ENCODE data around the gene EOLA2. TPM values are rescaled to one million over a fixed set of nuclear protein-coding genes. Genes with fewer than 3 reads are reported as not detected.

The EOLA2 gene
- total RNA-seq (ENCODE audit: low replicate concordance): 11.2 and 19.0 TPM in 2 replicates

- H4K20me1 ChIP-seq (ENCODE audit: low read depth): no peaks in the 10 kb centered on the region
- no peaks in the 10 kb centered on the region for H3K9me3 ChIP-seq (ENCODE audit: low read depth)
- H3K36me3 ChIP-seq: no peaks in the 10 kb centered on the region
- TF ChIP-seq EZH2 (IDR thresholded peaks at IDR 0.05) (no peak), EZH2phosphoT487 (IDR thresholded peaks at IDR 0.05) (no peak), CTCF (IDR thresholded peaks at IDR 0.05) (peak; percentile 64)
- peak; percentile 95 for DNase-seq (ENCODE audit: low spot score)
- Mint-ChIP-seq H3K27me3 (ENCODE audit: insufficient read depth, low read depth) (no peaks in the 10 kb centered on the region), H3K27ac (no peak within 1 kb of the TSS), H3K4me1 (no peaks in the 10 kb centered on the region), H3K4me3 (peak within 1 kb of the TSS; percentile 86), H3K9me3 (peaks cover 8% of the 10 kb centered on the region), H3K36me3 (no peaks in the 10 kb centered on the region)
- H3K9ac ChIP-seq: peak within 1 kb of the TSS; percentile 85
- H3F3A ChIP-seq (ENCODE audit: low read depth): peaks cover 5% of the 10 kb centered on the region
- H3K27me3 ChIP-seq: no peaks in the 10 kb centered on the region
- H3K79me2 ChIP-seq (ENCODE audit: low read depth): peaks cover 11% of the 10 kb centered on the region
- H3K27ac ChIP-seq: peak within 1 kb of the TSS; percentile 82
- H2AFZ ChIP-seq (replicated peaks): no peak within 1 kb of the TSS
- H3K4me1 ChIP-seq: no peaks in the 10 kb centered on the region
- peak within 1 kb of the TSS; percentile 83 for H3K4me2 ChIP-seq
- peak within 1 kb of the TSS; percentile 62 for H3K4me3 ChIP-seq
Observed at GRCh38 chrX:149938427-149938880, at the start of gene EOLA2. Gene EOLA2 (minus strand): TSS chrX:149938491. CDS start chrX:149933874, 4,617 bp downstream.

GRCh38 chrX:149987613-149988012 lies 49.3 kb upstream of the EOLA2 start:
- H3F3A ChIP-seq (ENCODE audit: low read depth): no peaks in the 10 kb centered on the region
- TF ChIP-seq CTCF (IDR thresholded peaks at IDR 0.05) (no peak), EZH2 (IDR thresholded peaks at IDR 0.05) (no peak), EZH2phosphoT487 (IDR thresholded peaks at IDR 0.05) (no peak)
- no peaks in the 10 kb centered on the region for H4K20me1 ChIP-seq (ENCODE audit: low read depth)
- DNase-seq (ENCODE audit: low spot score): no peak
- H3K4me1 Mint-ChIP-seq: no peaks in the 10 kb centered on the region
- no peaks in the 10 kb centered on the region for H3K36me3 ChIP-seq
- no peak overlapping the region for H3K4me3 Mint-ChIP-seq
- no peak overlapping the region for H3K27ac Mint-ChIP-seq
- no peaks in the 10 kb centered on the region for H3K27me3 Mint-ChIP-seq (ENCODE audit: insufficient read depth, low read depth)
- no peak overlapping the region for H3K4me3 ChIP-seq
- no peak overlapping the region for H3K9ac ChIP-seq
- H3K36me3 Mint-ChIP-seq: no peaks in the 10 kb centered on the region
- no peaks in the 10 kb centered on the region for H3K27me3 ChIP-seq
- no peaks in the 10 kb centered on the region for H3K9me3 ChIP-seq (ENCODE audit: low read depth)
- peaks cover 8% of the 10 kb centered on the region for H3K4me1 ChIP-seq
- no peaks in the 10 kb centered on the region for H3K9me3 Mint-ChIP-seq
- no peak overlapping the region for H3K27ac ChIP-seq
- H3K79me2 ChIP-seq (ENCODE audit: low read depth): no peaks in the 10 kb centered on the region
- H2AFZ ChIP-seq (replicated peaks): no peak overlapping the region
- H3K4me2 ChIP-seq: no peak overlapping the region

GRCh38 chrX:149984411-149984810 lies 46.1 kb upstream of the EOLA2 start:
- Histone ChIP-seq H3K79me2 (ENCODE audit: low read depth) (no peaks in the 10 kb centered on the region), H3K27me3 (no peaks in the 10 kb centered on the region), H3K9ac (no peak overlapping the region), H3K4me3 (no peak overlapping the region), H3F3A (ENCODE audit: low read depth) (no peaks in the 10 kb centered on the region), H3K36me3 (no peaks in the 10 kb centered on the region), H3K4me2 (no peak overlapping the region), H3K9me3 (ENCODE audit: low read depth) (no peaks in the 10 kb centered on the region), H4K20me1 (ENCODE audit: low read depth) (no peaks in the 10 kb centered on the region), H3K4me1 (no peaks in the 10 kb centered on the region), H2AFZ (replicated peaks) (no peak overlapping the region), H3K27ac (no peak overlapping the region)
- Mint-ChIP-seq H3K4me1 (no peaks in the 10 kb centered on the region), H3K4me3 (no peak overlapping the region), H3K9me3 (peaks cover 5% of the 10 kb centered on the region), H3K27me3 (ENCODE audit: insufficient read depth, low read depth) (no peaks in the 10 kb centered on the region), H3K36me3 (no peaks in the 10 kb centered on the region), H3K27ac (no peak overlapping the region)
- TF ChIP-seq EZH2 (IDR thresholded peaks at IDR 0.05): no peak
- no peak for TF ChIP-seq CTCF (IDR thresholded peaks at IDR 0.05)
- TF ChIP-seq EZH2phosphoT487 (IDR thresholded peaks at IDR 0.05): no peak
- DNase-seq (ENCODE audit: low spot score): no peak
